ENCODE measurements around the gene BTG3. TPM values are rescaled to one million over a fixed set of nuclear protein-coding genes. Genes with fewer than 3 reads are reported as not detected.

Gene BTG3
- total RNA-seq, 1 donor from 2014 or later: 56.2 TPM

GRCh38 chr21:17616831-17617230, 4.1 kb upstream of the BTG3 start:
- DNase-seq (ENCODE audit: low read depth): no peak
- no peak overlapping the region for H3K4me3 ChIP-seq (ENCODE audit: low read depth, low read length)
- H3K36me3 ChIP-seq (ENCODE audit: control insufficient read depth, insufficient read depth, low read length): no peaks in the 10 kb centered on the region
- TF ChIP-seq CTCF (IDR thresholded peaks at IDR 0.05; ENCODE audit: insufficient read depth, low read length, poor library complexity, severe bottlenecking): no peak
- H3K27me3 ChIP-seq (ENCODE audit: control insufficient read depth, insufficient read depth, low read length): no peaks in the 10 kb centered on the region

- peak overlapping the region; percentile 74 for H3K4me3 ChIP-seq (ENCODE audit: low read depth, low read length)
- no peak for TF ChIP-seq CTCF (IDR thresholded peaks at IDR 0.05; ENCODE audit: insufficient read depth, low read length, poor library complexity, severe bottlenecking)
- no peaks in the 10 kb centered on the region for H3K36me3 ChIP-seq (ENCODE audit: control insufficient read depth, insufficient read depth, low read length)
- H3K27me3 ChIP-seq (ENCODE audit: control insufficient read depth, insufficient read depth, low read length): no peaks in the 10 kb centered on the region
- no peak for DNase-seq (ENCODE audit: low read depth)
Measured at GRCh38 chr21:17613242-17613676, 558 bp upstream of the BTG3 start.

- TF ChIP-seq CTCF (IDR thresholded peaks at IDR 0.05; ENCODE audit: insufficient read depth, low read length, poor library complexity, severe bottlenecking): no peak
- H3K27me3 ChIP-seq (ENCODE audit: control insufficient read depth, insufficient read depth, low read length): no peaks in the 10 kb centered on the region
- no peak for DNase-seq (ENCODE audit: low read depth)
- no peaks in the 10 kb centered on the region for H3K36me3 ChIP-seq (ENCODE audit: control insufficient read depth, insufficient read depth, low read length)
- peak overlapping the region; percentile 74 for H3K4me3 ChIP-seq (ENCODE audit: low read depth, low read length)
Measured at GRCh38 chr21:17612023-17612564, 607 bp downstream of the BTG3 start.

- DNase-seq (ENCODE audit: low read depth): peak; percentile 55
- peak overlapping the region; percentile 74 for H3K4me3 ChIP-seq (ENCODE audit: low read depth, low read length)
- TF ChIP-seq CTCF (IDR thresholded peaks at IDR 0.05; ENCODE audit: insufficient read depth, low read length, poor library complexity, severe bottlenecking): no peak
- H3K27me3 ChIP-seq (ENCODE audit: control insufficient read depth, insufficient read depth, low read length): no peaks in the 10 kb centered on the region
- no peaks in the 10 kb centered on the region for H3K36me3 ChIP-seq (ENCODE audit: control insufficient read depth, insufficient read depth, low read length)
Measured at GRCh38 chr21:17611414-17612022, 1.2 kb downstream of the BTG3 start.

GRCh38 chr21:17610911-17611310, 1.8 kb downstream of the BTG3 start:
- H3K4me3 ChIP-seq (ENCODE audit: low read depth, low read length): peak overlapping the region; percentile 74
- H3K27me3 ChIP-seq (ENCODE audit: control insufficient read depth, insufficient read depth, low read length): no peaks in the 10 kb centered on the region
- no peak for TF ChIP-seq CTCF (IDR thresholded peaks at IDR 0.05; ENCODE audit: insufficient read depth, low read length, poor library complexity, severe bottlenecking)
- H3K36me3 ChIP-seq (ENCODE audit: control insufficient read depth, insufficient read depth, low read length): no peaks in the 10 kb centered on the region
- DNase-seq (ENCODE audit: low read depth): no peak

GRCh38 chr21:17609681-17610080, 3.0 kb downstream of the BTG3 start:
- no peak for DNase-seq (ENCODE audit: low read depth)
- no peaks in the 10 kb centered on the region for H3K27me3 ChIP-seq (ENCODE audit: control insufficient read depth, insufficient read depth, low read length)
- H3K4me3 ChIP-seq (ENCODE audit: low read depth, low read length): no peak overlapping the region
- H3K36me3 ChIP-seq (ENCODE audit: control insufficient read depth, insufficient read depth, low read length): no peaks in the 10 kb centered on the region
- TF ChIP-seq CTCF (IDR thresholded peaks at IDR 0.05; ENCODE audit: insufficient read depth, low read length, poor library complexity, severe bottlenecking): no peak
